IMR-90 (cell line): ENCODE measurements around the gene ELMOD3. TPM values are rescaled to one million over a fixed set of nuclear protein-coding genes. Genes with fewer than 3 reads are reported as not detected.
"Not testable (repeated sequence)": the region's sequence is repeated elsewhere in the genome, so short reads cannot be mapped to it uniquely, and the experiment has no call there.

Experiments
- ATAC-seq: fragments of 200-7000 bp; cut with Tn5 transposase; 2 replicates; pipeline ENCODE4 v1.9.1; 2020; ENCODE audit warnings: low read depth, mild to moderate bottlenecking, moderate library complexity
- BruUV-seq: library from RNA; stranded (reverse); fragments of 400-500 nt; replicated peaks from 2 replicates; lab custom pipeline; 2021; lab: Mats Ljungman, UMichigan
- CTCF ChIA-PET: fragments of 300-600 bp; formaldehyde crosslinking; extraction: SDS; loops from one replicate; lab custom pipeline; 2021; ENCODE audit warnings: antibody characterized with exemption; lab: Yijun Ruan, JAX
- POLR2A ChIA-PET: fragments of 300-600 bp; sonication (Branson Sonifier 250); formaldehyde crosslinking; loops from one replicate; lab custom pipeline; 2022; ENCODE audit warnings: antibody characterized with exemption; ENCODE audit not compliant: unreplicated experiment; lab: Charles Lee
- DNase-seq: peaks from one replicate; pipeline ENCODE4 v3.0.0; 2013
- H2AFZ ChIP-seq: replicated peaks from 2 replicates; pipeline ENCODE3; 2013; ENCODE audit warnings: low read length, mild to moderate bottlenecking; ENCODE audit not compliant: poor library complexity
- H2AK5ac ChIP-seq: 2 replicates; pipeline ENCODE4 v1.6.1; 2013; ENCODE audit warnings: low read depth, low read length, inconsistent platforms
- H2AK9ac ChIP-seq: replicated peaks from 2 replicates; pipeline ENCODE3; 2013; ENCODE audit warnings: mild to moderate bottlenecking, low read depth, low read length, moderate library complexity; ENCODE audit not compliant: poor library complexity
- H2BK120ac ChIP-seq: 2 replicates; pipeline ENCODE4 v1.6.1; 2013; ENCODE audit warnings: low read depth, low read length, inconsistent platforms
- H2BK15ac ChIP-seq: 3 replicates; pipeline ENCODE4 v1.6.1; 2013; ENCODE audit warnings: low read depth, low read length, inconsistent platforms
- H2BK20ac ChIP-seq: 2 replicates; pipeline ENCODE4 v1.6.1; 2013; ENCODE audit warnings: low read depth, mild to moderate bottlenecking, inconsistent platforms, low read length, moderate library complexity
- H2BK5ac ChIP-seq: 2 replicates; pipeline ENCODE4 v1.6.1; 2013; ENCODE audit warnings: mild to moderate bottlenecking, low read depth, low read length, inconsistent platforms; ENCODE audit not compliant: poor library complexity, severe bottlenecking
- H3K14ac ChIP-seq: replicated peaks from 2 replicates; pipeline ENCODE4 v1.6.1; 2013; ENCODE audit warnings: low read depth, low read length, inconsistent platforms
- H3K18ac ChIP-seq: 2 replicates; pipeline ENCODE4 v1.6.1; 2013; ENCODE audit warnings: low read depth, low read length, control low read depth
- H3K23ac ChIP-seq: 2 replicates; pipeline ENCODE4 v1.6.1; 2013; ENCODE audit warnings: low read depth, low read length, inconsistent platforms
- H3K27ac ChIP-seq: 2 replicates; pipeline ENCODE4 v1.5.1; 2013; ENCODE audit warnings: mild to moderate bottlenecking, control low read depth, low read length; ENCODE audit not compliant: insufficient read depth
- H3K27me3 ChIP-seq: 2 replicates; pipeline ENCODE4 v1.6.1; 2013; ENCODE audit warnings: low read length; ENCODE audit not compliant: control insufficient read depth, insufficient read depth
- H3K36me3 ChIP-seq: 2 replicates; pipeline ENCODE4 v1.6.1; 2013; ENCODE audit warnings: low read length, mixed read lengths; ENCODE audit not compliant: control insufficient read depth, insufficient read depth
- H3K4ac ChIP-seq: 2 replicates; pipeline ENCODE4 v1.6.1; 2013; ENCODE audit warnings: low read depth, low read length, inconsistent platforms
- H3K4me1 ChIP-seq: 2 replicates; pipeline ENCODE4 v1.6.1; 2013; ENCODE audit warnings: low read length, mixed read lengths; ENCODE audit not compliant: control insufficient read depth, insufficient read depth
- H3K4me2 ChIP-seq: 2 replicates; pipeline ENCODE4 v1.6.1; 2013; ENCODE audit warnings: low read depth, mild to moderate bottlenecking, control low read depth, low read length, moderate library complexity
- H3K4me3 ChIP-seq: 2 replicates; pipeline ENCODE4 v1.5.1; 2013; ENCODE audit warnings: low read depth, mild to moderate bottlenecking, control low read depth, low read length, moderate library complexity; ENCODE audit not compliant: insufficient read depth
- H3K56ac ChIP-seq: 2 replicates; pipeline ENCODE4 v1.6.1; 2013; ENCODE audit warnings: low read length, inconsistent platforms; ENCODE audit not compliant: insufficient read depth; ENCODE audit errors: extremely low read depth
- H3K79me1 ChIP-seq, 2 experiments: 2 replicates each; pipeline ENCODE4 v1.6.1; 2013; ENCODE audit warnings: low read length in 2 of 2, inconsistent platforms in 1 of 2, low read depth in 1 of 2
- H3K9ac ChIP-seq: 2 replicates; pipeline ENCODE4 v1.6.1; 2013; ENCODE audit warnings: low read depth, low read length, control low read depth
- H3K9me1 ChIP-seq: 2 replicates; pipeline ENCODE4 v1.6.1; 2013; ENCODE audit warnings: low read length, inconsistent platforms; ENCODE audit not compliant: insufficient read depth
- H3K9me3 ChIP-seq: 2 replicates; pipeline ENCODE4 v1.6.1; 2013; ENCODE audit warnings: low read length; ENCODE audit not compliant: control insufficient read depth, insufficient read depth
- H4K20me1 ChIP-seq: 2 replicates; pipeline ENCODE4 v1.6.1; 2013; ENCODE audit warnings: low read length, inconsistent platforms; ENCODE audit not compliant: insufficient read depth
- H4K5ac ChIP-seq: 2 replicates; pipeline ENCODE4 v1.6.1; 2013; ENCODE audit warnings: mild to moderate bottlenecking, low read depth, low read length, control low read depth
- H4K8ac ChIP-seq, 2 experiments: 2 replicates each; pipeline ENCODE4 v1.6.1; 2013; ENCODE audit warnings: low read depth in 2 of 2, low read length in 2 of 2, control low read depth in 1 of 2, inconsistent platforms in 1 of 2
- H4K91ac ChIP-seq: 2 replicates; pipeline ENCODE4 v1.6.1; 2013; ENCODE audit warnings: low read depth, low read length, inconsistent platforms; ENCODE audit not compliant: insufficient read depth
- RAD21 ChIP-seq: IDR thresholded peaks from 2 replicates; pipeline ENCODE4 v1.6.1; 2012; ENCODE audit warnings: low read length, improper control_type of control experiment
- WGBS, 2 experiments: methylation state at CpG; one replicate each; pipeline versions ENCODE4 v1.1.5 to v1.1.7; 2013; ENCODE audit warnings: missing lambda C conversion rate in 2 of 2; ENCODE audit not compliant: insufficient read length in 1 of 2; ENCODE audit errors: extremely low coverage in 2 of 2; 5-methylcytosine and 5-hydroxymethylcytosine counted together
- dilution Hi-C: fragments of 300-500 bp; cut with HindIII; formaldehyde crosslinking; loops from one replicate; pipeline ENCODE4 v1.14.3; 2018; ENCODE audit warnings: low sequenced_read_pairs; ENCODE audit not compliant: unreplicated experiment
- in situ Hi-C: fragments of 300-500 bp; cut with MboI; formaldehyde crosslinking; loops from 3 replicates; pipeline ENCODE4 v1.14.3; 2019; ENCODE audit warnings: low sequenced_read_pairs, inconsistent platforms, mixed read lengths
- intact Hi-C: fragments of 100-400 bp; cut with micrococcal nuclease; formaldehyde crosslinking; loops from 2 replicates; pipeline ENCODE4 v1.10.0; 2022
- polyA plus RNA-seq, 3 experiments: library from polyadenylated mRNA; depleted of rRNA; stranded (reverse); fragments of >200 nt; gene quantifications; 2 replicates each; pipeline ENCODE4 v1.2.3, GENCODE V29; 2012; ENCODE audit warnings: low replicate concordance in 1 of 3
- total RNA-seq: library from RNA; depleted of rRNA; stranded (reverse); fragments of >200 nt; gene quantifications from 2 replicates; pipeline ENCODE4 v1.2.3, GENCODE V29; 2012
- TF ChIP-seq, protein P1 (sequence below): fragments of 150-350 bp; IDR thresholded peaks from 2 replicates; pipeline ENCODE4 v1.6.1; 2016; ENCODE audit warnings: low read depth, mild to moderate bottlenecking, low read length, moderate library complexity, borderline replicate concordance

The ELMOD3 gene
- total and polyA plus RNA-seq, 2 of the 4 experiments (the other 2 are of a cell fraction): 13.1 to 20.7 TPM

DNA sequence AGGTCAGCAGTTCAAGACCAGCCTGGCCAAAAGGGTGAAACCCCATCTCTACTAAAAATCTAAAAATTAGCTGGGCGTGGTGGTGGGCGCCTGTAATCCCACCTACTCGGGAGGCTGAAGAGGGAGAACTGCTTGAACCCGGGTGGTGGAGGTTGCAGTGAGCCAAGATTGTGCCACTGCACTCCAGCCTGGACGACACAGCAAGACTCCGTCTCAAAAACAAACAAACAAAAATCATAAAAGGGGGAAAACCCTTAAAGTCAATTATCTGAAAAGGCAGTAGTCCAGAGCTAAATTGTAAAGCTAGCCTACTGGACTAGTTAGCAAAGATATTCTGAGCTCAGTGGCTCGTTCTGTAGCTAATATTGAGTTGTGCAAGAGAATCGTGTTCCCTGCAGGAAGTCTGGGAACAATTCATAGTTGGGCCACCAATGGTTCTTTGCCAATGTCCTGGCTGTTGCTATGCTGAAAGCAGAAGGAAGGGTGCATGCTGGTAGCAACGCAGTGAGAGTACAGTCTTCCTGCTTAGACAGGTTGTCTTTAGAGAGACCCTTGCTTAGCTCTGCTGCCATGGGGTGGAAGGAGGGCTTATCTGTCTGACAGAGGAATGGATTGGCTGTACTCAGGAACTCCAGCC lies 31.1 kb upstream of the ELMOD3 start:
- H3K23ac ChIP-seq: no peak overlapping the region
- H3K9ac ChIP-seq: no peak overlapping the region
- H2AFZ ChIP-seq: no peak overlapping the region
- H3K27ac ChIP-seq: no peak overlapping the region
- ChIA-PET CTCF (no interaction called here), POLR2A (no interaction called here)
- 100% methylated on average over 3 of the region's 9 CpGs; no CpG with 5 or more reads in 1 of the 2 experiments for WGBS, 2 experiments
- peaks cover 24 to 93% of the 10 kb centered on the region in 2 experiments for H3K79me1 ChIP-seq
- H2AK9ac ChIP-seq: no peak overlapping the region
- H2BK15ac ChIP-seq: no peak overlapping the region
- no peak overlapping the region for H3K18ac ChIP-seq
- H2BK5ac ChIP-seq: no peak overlapping the region
- no peaks in the 10 kb centered on the region for H3K9me3 ChIP-seq
- H2BK20ac ChIP-seq: no peak overlapping the region
- H3K14ac ChIP-seq: no peak overlapping the region
- no peak for DNase-seq
- intact Hi-C loops (no loop called here), in situ Hi-C loops (no loop called here), dilution Hi-C loops (no loop called here)
- H4K8ac ChIP-seq: no peak overlapping the region
- H2AK5ac ChIP-seq: no peak overlapping the region
- H3K9me1 ChIP-seq: peaks cover 13% of the 10 kb centered on the region
- ATAC-seq: no peak
- H3K27me3 ChIP-seq: no peaks in the 10 kb centered on the region
- peaks cover 57% of the 10 kb centered on the region for H3K36me3 ChIP-seq
- no peak overlapping the region for H3K4ac ChIP-seq
- BruUV-seq: no TSS peak
- peaks cover 9% of the 10 kb centered on the region for H3K4me1 ChIP-seq
- no peak overlapping the region for H3K56ac ChIP-seq
- no peak overlapping the region for H3K4me2 ChIP-seq
- no peak overlapping the region for H2BK120ac ChIP-seq
- TF ChIP-seq, protein P1, sequence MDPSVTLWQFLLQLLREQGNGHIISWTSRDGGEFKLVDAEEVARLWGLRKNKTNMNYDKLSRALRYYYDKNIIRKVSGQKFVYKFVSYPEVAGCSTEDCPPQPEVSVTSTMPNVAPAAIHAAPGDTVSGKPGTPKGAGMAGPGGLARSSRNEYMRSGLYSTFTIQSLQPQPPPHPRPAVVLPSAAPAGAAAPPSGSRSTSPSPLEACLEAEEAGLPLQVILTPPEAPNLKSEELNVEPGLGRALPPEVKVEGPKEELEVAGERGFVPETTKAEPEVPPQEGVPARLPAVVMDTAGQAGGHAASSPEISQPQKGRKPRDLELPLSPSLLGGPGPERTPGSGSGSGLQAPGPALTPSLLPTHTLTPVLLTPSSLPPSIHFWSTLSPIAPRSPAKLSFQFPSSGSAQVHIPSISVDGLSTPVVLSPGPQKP: no peak
- TF ChIP-seq RAD21: no peak
- H4K20me1 ChIP-seq: peaks cover 63% of the 10 kb centered on the region
- no peak overlapping the region for H4K5ac ChIP-seq
- no peak overlapping the region for H4K91ac ChIP-seq
- H3K4me3 ChIP-seq: no peak overlapping the region

DNA sequence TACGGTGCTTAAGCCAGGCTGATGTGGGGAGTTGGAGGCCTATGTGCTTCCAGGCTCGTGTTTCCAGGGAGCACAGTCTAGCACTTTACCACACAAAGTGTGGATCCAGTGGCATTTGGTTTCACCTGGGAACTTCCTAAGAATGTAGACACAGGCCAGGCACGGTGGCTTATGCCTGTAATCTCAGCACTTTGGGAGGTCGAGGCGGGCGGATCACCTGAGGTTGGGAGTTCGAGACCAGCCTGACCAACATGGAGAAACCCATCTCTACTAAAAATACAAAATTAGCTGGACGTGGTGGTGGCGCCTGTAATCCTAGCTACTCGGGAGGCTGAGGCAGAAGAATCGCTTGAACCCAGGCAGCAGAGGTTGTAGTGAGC lies 30.6 kb upstream of the ELMOD3 start:
- H4K8ac ChIP-seq, dilution Hi-C loops, H3K56ac ChIP-seq, H3K4me1 ChIP-seq, BruUV-seq, H3K27me3 ChIP-seq, H2BK15ac ChIP-seq, H3K4me3 ChIP-seq, in situ Hi-C loops, intact Hi-C loops, H3K27ac ChIP-seq, H2AK5ac ChIP-seq, H4K5ac ChIP-seq, H2AFZ ChIP-seq, H3K23ac ChIP-seq, H3K9ac ChIP-seq, H3K4me2 ChIP-seq, CTCF ChIA-PET, H2AK9ac ChIP-seq, POLR2A ChIA-PET, H3K14ac ChIP-seq, H2BK20ac ChIP-seq, DNase-seq, H3K4ac ChIP-seq, H2BK5ac ChIP-seq, H3K9me3 ChIP-seq, H4K91ac ChIP-seq, H3K18ac ChIP-seq, ATAC-seq, H2BK120ac ChIP-seq: not testable (repeated sequence)
- Histone ChIP-seq H3K36me3 (peaks cover 54% of the 10 kb centered on the region), H3K9me1 (peaks cover 13% of the 10 kb centered on the region), H4K20me1 (peaks cover 58% of the 10 kb centered on the region), H3K79me1 (peaks cover 24 to 88% of the 10 kb centered on the region in 2 experiments)
- 100% methylated on average over 2 of the region's 11 CpGs; no CpG with 5 or more reads in 1 of the 2 experiments for WGBS, 2 experiments
